A549 (cell line): ENCODE measurements around the gene NKAIN4. TPM values are rescaled to one million over a fixed set of nuclear protein-coding genes. Genes with fewer than 3 reads are reported as not detected.

Source experiments
- ATAC-seq, 2 experiments: fragments of 200-7000 bp in 1 of 2; fragments of >200 bp in 1 of 2; cut with Nextera tagmentation in 1 of 2; cut with Tn5 transposase in 1 of 2; 3 replicates each; pipeline versions ENCODE4 v1.8.0 to v1.9.1; 2018 to 2020; ENCODE audit warnings: mild to moderate bottlenecking in 1 of 2, moderate library complexity in 1 of 2
- CTCF ChIA-PET: fragments of 300-600 bp; sonication (Branson Sonifier 250); formaldehyde crosslinking; extraction: SDS; loops from one replicate; lab custom pipeline; 2021; ENCODE audit warnings: antibody characterized with exemption, inconsistent platforms; lab: Yijun Ruan, JAX
- POLR2A ChIA-PET: fragments of 350-600 bp; formaldehyde crosslinking; extraction: SDS; loops from one replicate; lab custom pipeline; 2021; ENCODE audit warnings: antibody characterized with exemption, inconsistent platforms; lab: Yijun Ruan, JAX
- DNase-seq, 2 experiments: peaks; one replicate each; pipeline versions ENCODE4 v3.0.0 to v3.0.0-alpha.2; 2011 to 2016; ENCODE audit warnings: low read depth in 1 of 2, low spot score in 1 of 2
- FAIRE-seq: peaks from 2 replicates; lab custom pipeline; 2011; peaks lifted over from hg19 to GRCh38; lab: Jason Lieb, UNC
- H3K27ac ChIP-seq, 2 experiments: fragments of >200 bp; sonication (Bioruptor Twin); formaldehyde crosslinking; 3 replicates each; pipeline ENCODE4 v1.5.1; 2016 to 2017
- H3K4me1 ChIP-seq: fragments of >200 bp; sonication (Bioruptor Twin); formaldehyde crosslinking; 3 replicates; pipeline ENCODE4 v1.6.1; 2016
- H3K4me2 ChIP-seq: fragments of >200 bp; sonication (Bioruptor Twin); formaldehyde crosslinking; 3 replicates; pipeline ENCODE4 v1.6.1; 2016
- H3K4me3 ChIP-seq: fragments of >200 bp; sonication (Bioruptor Twin); formaldehyde crosslinking; 3 replicates; pipeline ENCODE4 v1.5.1; 2016
- H3K9me3 ChIP-seq: fragments of >200 bp; sonication (Bioruptor Twin); formaldehyde crosslinking; 3 replicates; pipeline ENCODE4 v1.6.1; 2016
- BHLHE40 ChIP-seq: IDR thresholded peaks from 2 replicates; pipeline ENCODE4 v1.6.1; 2012; ENCODE audit warnings: low read depth, low read length, inconsistent platforms
- CTCF ChIP-seq: fragments of >200 bp; sonication (Bioruptor Twin); formaldehyde crosslinking; IDR thresholded peaks from 3 replicates; pipeline ENCODE4 v1.5.1; 2016
- EHF ChIP-seq: fragments of 250-450 bp; sonication (Bioruptor Pico); IDR thresholded peaks from 2 replicates; pipeline ENCODE4 v1.5.0; 2020; ENCODE audit warnings: mild to moderate bottlenecking
- EHMT2 ChIP-seq: fragments of 200-600 bp; sonication (generic); IDR thresholded peaks from 2 replicates; pipeline ENCODE4 v1.6.1; 2016; ENCODE audit warnings: antibody characterized with exemption, low read depth, mild to moderate bottlenecking, moderate library complexity
- EP300 ChIP-seq, 2 experiments: fragments of >200 bp; sonication (Bioruptor Twin); formaldehyde crosslinking; IDR thresholded peaks; 2 replicates in 1 of 2; 3 replicates in 1 of 2; pipeline ENCODE4 v1.6.1; 2016 to 2017
- FOSB ChIP-seq: fragments of 250-450 bp; sonication (Bioruptor Pico); IDR thresholded peaks from 2 replicates; pipeline ENCODE4 v1.5.0; 2020; ENCODE audit warnings: mild to moderate bottlenecking, moderate library complexity
- FOXS1 ChIP-seq: fragments of 250-450 bp; sonication (Bioruptor Pico); IDR thresholded peaks from 2 replicates; pipeline ENCODE4 v1.5.0; 2020; ENCODE audit warnings: mild to moderate bottlenecking, moderate library complexity
- HDAC2 ChIP-seq: fragments of 200-600 bp; sonication (generic); IDR thresholded peaks from 2 replicates; pipeline ENCODE4 v1.6.1; 2016
- HEYL ChIP-seq: fragments of 250-450 bp; sonication (Bioruptor Pico); IDR thresholded peaks from 2 replicates; pipeline ENCODE4 v1.8.0; 2021; ENCODE audit warnings: mild to moderate bottlenecking, moderate library complexity
- HOXA7 ChIP-seq: fragments of 250-450 bp; sonication (Bioruptor Pico); IDR thresholded peaks from 2 replicates; pipeline ENCODE4 v1.5.0; 2020; ENCODE audit warnings: mild to moderate bottlenecking, moderate library complexity
- HOXB13 ChIP-seq: fragments of 250-450 bp; sonication (Bioruptor Pico); IDR thresholded peaks from 2 replicates; pipeline ENCODE4 v1.5.0; 2020; ENCODE audit warnings: low read depth, mild to moderate bottlenecking, moderate library complexity
- HOXB5 ChIP-seq: fragments of 250-450 bp; sonication (Bioruptor Pico); IDR thresholded peaks from 2 replicates; pipeline ENCODE4 v1.5.0; 2020; ENCODE audit warnings: mild to moderate bottlenecking, moderate library complexity
- JUN ChIP-seq, 2 experiments: fragments of >200 bp; sonication (Bioruptor Twin); formaldehyde crosslinking; IDR thresholded peaks; 2 replicates in 1 of 2; 3 replicates in 1 of 2; pipeline ENCODE4 v1.6.1; 2016 to 2017
- KDM5A ChIP-seq: fragments of 200-600 bp; sonication (generic); IDR thresholded peaks from 2 replicates; pipeline ENCODE4 v1.6.1; 2016; ENCODE audit warnings: antibody characterized with exemption, mild to moderate bottlenecking
- MYC ChIP-seq: IDR thresholded peaks from 2 replicates; pipeline ENCODE4 v1.6.1; 2012; ENCODE audit warnings: mild to moderate bottlenecking, inconsistent platforms, low read length, improper control_type of control experiment, borderline replicate concordance
- POLR2A ChIP-seq: IDR thresholded peaks from 2 replicates; pipeline ENCODE4 v1.6.1; 2012; ENCODE audit warnings: mild to moderate bottlenecking, low read length
- RAD21 ChIP-seq, 2 experiments: fragments of >200 bp in 1 of 2; sonication (Bioruptor Twin) in 1 of 2; formaldehyde crosslinking in 1 of 2; IDR thresholded peaks in 1 of 2; conservative IDR thresholded peaks in 1 of 2; 2 replicates in 1 of 2; 3 replicates in 1 of 2; pipeline ENCODE4 v1.6.1; 2012 to 2018; ENCODE audit warnings: inconsistent platforms in 1 of 2
- RNF2 ChIP-seq: fragments of 200-600 bp; sonication (generic); IDR thresholded peaks from 2 replicates; pipeline ENCODE4 v1.6.1; 2016; ENCODE audit warnings: low read depth, mild to moderate bottlenecking, antibody characterized with exemption, moderate library complexity, borderline replicate concordance
- SMC3 ChIP-seq: fragments of >200 bp; sonication (Bioruptor Twin); formaldehyde crosslinking; IDR thresholded peaks from 3 replicates; pipeline ENCODE4 v1.6.1; 2018; ENCODE audit warnings: inconsistent platforms
- SREBF2 ChIP-seq: fragments of 450-650 bp; IDR thresholded peaks from 2 replicates; pipeline ENCODE4 v1.6.1; 2014; ENCODE audit warnings: mild to moderate bottlenecking, moderate library complexity
- USF2 ChIP-seq: fragments of 450-650 bp; IDR thresholded peaks from 2 replicates; pipeline ENCODE4 v1.6.1; 2014; ENCODE audit warnings: antibody characterized with exemption
- ZFP36 ChIP-seq: fragments of 450-650 bp; IDR thresholded peaks from 2 replicates; pipeline ENCODE4 v1.6.1; 2014; ENCODE audit warnings: borderline replicate concordance; ENCODE audit not compliant: partially characterized antibody
- ZNF302 ChIP-seq: fragments of 250-450 bp; sonication (Bioruptor Pico); IDR thresholded peaks from 2 replicates; pipeline ENCODE4 v1.9.0; 2021; ENCODE audit warnings: inconsistent platforms, mild to moderate bottlenecking, moderate library complexity
- WGBS: methylation state at CpG from one replicate; pipeline ENCODE4 v1.1.6; 2017; ENCODE audit errors: missing lambda C conversion rate; 5-methylcytosine and 5-hydroxymethylcytosine counted together
- polyA plus RNA-seq, 4 experiments: library from polyadenylated mRNA; depleted of rRNA in 3 of 4; stranded (reverse); fragments of >200 nt; fragmentation: RNase III in 1 of 4; extraction: RNeasy Plus Mini Kit Qiagen cat#74134 plus additional on column Dnase treatment in 1 of 4; gene quantifications; 2 replicates in 3 of 4; 3 replicates in 1 of 4; pipeline ENCODE4 v1.2.3, GENCODE V29; 2011 to 2017

NKAIN4 gene
- polyA plus RNA-seq, 2 of the 4 experiments (the other 2 are of a cell fraction), result 5.8 to 9.7 TPM

DNA sequence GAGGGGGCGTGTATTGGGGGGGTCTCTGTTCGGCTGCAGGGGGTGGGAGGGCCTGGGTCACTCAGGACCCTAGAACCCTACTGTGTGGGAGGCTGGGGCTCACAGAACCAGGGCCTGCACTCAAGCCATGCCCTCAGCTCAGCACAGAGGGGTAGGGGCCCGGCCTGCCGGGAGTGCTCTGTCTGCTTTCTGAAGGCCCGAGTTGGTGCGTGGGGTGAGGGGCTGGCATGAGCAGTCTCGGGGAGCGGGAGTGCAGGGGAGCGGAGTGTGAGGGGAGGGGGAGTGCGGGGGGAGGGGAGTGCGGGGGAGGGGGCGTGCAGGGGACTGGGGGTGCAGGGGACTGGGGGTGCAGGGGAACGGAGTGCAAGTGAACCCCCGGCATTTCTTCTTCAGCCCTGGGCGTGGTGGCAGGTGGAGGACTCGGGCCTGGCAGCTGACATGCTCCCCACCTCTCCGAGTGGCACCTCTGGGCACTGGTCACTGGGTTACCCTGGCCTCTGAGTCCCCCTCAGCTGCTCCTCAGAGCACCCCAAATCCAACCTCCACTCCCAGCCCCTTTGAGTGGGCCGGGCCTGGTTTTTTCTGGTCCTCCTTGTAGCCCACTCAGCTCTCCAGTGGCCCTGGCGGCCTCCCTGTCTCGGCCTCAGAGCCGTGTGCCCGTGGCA, 39.7 kb upstream of the NKAIN4 start:
- CTCF ChIA-PET, result interaction anchor here (0.8 to 30.4 kb wide), 7 partner anchors 13 to 238 kb away, joined by 3 to 401 read pairs (median 6); no protein-coding TSS in a partner anchor

DNA sequence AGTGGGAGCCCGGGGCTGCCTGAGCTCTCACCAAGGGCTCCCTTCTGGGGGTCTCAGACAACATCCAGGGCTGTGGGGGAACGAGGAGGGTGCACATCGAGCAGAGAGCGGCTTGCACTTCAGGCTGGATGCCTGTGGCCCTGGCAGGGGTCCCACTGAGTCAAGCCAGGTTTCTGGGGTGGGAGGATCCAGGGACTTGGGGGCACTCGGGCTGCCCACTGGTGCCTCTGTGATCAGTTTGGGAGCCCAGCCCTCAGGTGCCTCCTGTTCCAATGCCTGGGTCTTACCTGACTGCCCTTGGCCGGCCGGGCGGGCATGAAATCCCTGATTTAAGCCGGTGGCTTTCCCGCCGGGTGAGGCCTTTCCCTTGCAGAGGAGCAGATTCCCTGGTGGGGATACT, 39.2 kb upstream of the NKAIN4 start:
- ChIA-PET POLR2A (no interaction called here), CTCF (interaction anchor here (2.1 to 30.4 kb wide), 3 partner anchors 13 to 68 kb away, joined by 7 to 401 read pairs (median 31); no protein-coding TSS in a partner anchor)
- no peak for ATAC-seq
- H3K4me2 ChIP-seq, result no peak overlapping the region
- no peaks in the 10 kb centered on the region for H3K9me3 ChIP-seq
- TF ChIP-seq EHMT2 (no peak), JUN (IDR thresholded peaks at IDR 0.05) (no peak), BHLHE40 (no peak), USF2 (no peak), SREBF2 (no peak)
- H3K4me1 ChIP-seq, result peaks cover 23% of the 10 kb centered on the region; the same call in 2 of the 3 replicates
- FAIRE-seq, result no peak
- DNase-seq, result no peak
- no peak overlapping the region for H3K4me3 ChIP-seq
- 74% methylated on average over 7 of the region's 11 CpGs for WGBS
- H3K27ac ChIP-seq, result peak overlapping the region in 1 of 2 experiments; percentile 77; a peak in 2 of 6 replicates

More for the DNA sequence above, 39.7 kb upstream of the NKAIN4 start:
- ATAC-seq (no peak), DNase-seq (no peak), FAIRE-seq (no peak)
- Histone ChIP-seq H3K9me3 (no peaks in the 10 kb centered on the region), H3K4me1 (peaks cover 23% of the 10 kb centered on the region; the same call in 2 of the 3 replicates), H3K27ac (peak overlapping the region in 1 of 2 experiments; percentile 77; a peak in 2 of 6 replicates), H3K4me3 (no peak overlapping the region), H3K4me2 (no peak overlapping the region)
- 88% methylated on average over 7 of the region's 22 CpGs for WGBS
- POLR2A ChIA-PET, result no interaction called here
- no peak for TF ChIP-seq EHF (CRISPR knock-in tag)
- TF ChIP-seq, all 56 proteins: peak for 0

DNA sequence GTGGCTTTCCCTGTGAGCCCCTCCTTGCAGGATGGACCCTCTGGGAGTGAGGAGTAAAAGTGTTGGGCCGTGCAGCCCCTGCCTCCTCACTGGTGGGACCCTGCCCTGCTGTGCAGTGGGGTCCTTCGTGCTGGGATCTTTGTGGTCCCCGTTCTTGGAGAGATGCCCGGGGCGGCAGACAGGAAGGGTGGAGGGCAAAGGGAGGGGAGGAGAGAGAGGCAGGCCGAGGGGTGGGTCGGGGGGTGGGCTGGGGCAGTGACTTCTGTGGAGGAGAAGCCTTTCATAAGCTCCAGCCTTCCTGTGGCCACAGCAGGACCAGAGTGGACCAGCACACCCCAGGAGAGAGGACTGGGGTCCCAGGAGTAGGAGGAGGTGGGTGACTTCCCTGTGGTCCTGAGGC, 38.6 kb upstream of the NKAIN4 start, which contains the start of gene COL20A1:
Gene COL20A1 (plus strand): TSS at position 283 of the 400 bp plus-strand sequence. CDS start 1,922 bp downstream, outside the sequence.
- DNase-seq (no peak), FAIRE-seq (no peak), ATAC-seq (no peak)
- Histone ChIP-seq H3K4me2 (no peak within 1 kb of the TSS), H3K27ac (peak within 1 kb of the TSS in 1 of 2 experiments; percentile 77; a peak in 2 of 6 replicates), H3K4me1 (peaks cover 23% of the 10 kb centered on the region; the same call in 2 of the 3 replicates), H3K4me3 (no peak within 1 kb of the TSS), H3K9me3 (no peaks in the 10 kb centered on the region)
- ChIA-PET POLR2A (no interaction called here), CTCF (interaction anchor here (3.3 to 30.4 kb wide), 3 partner anchors 11 to 67 kb away, joined by 31 to 401 read pairs (median 51); no protein-coding TSS in a partner anchor)
- 58% methylated on average over 2 of the region's 7 CpGs for WGBS
- TF ChIP-seq HOXB13, result no peak
- no peak for TF ChIP-seq HDAC2
- TF ChIP-seq SMC3, result no peak
- TF ChIP-seq EP300 (IDR thresholded peaks at IDR 0.05), result no peak
- no peak for TF ChIP-seq KDM5A
- TF ChIP-seq SREBF2, result no peak
- TF ChIP-seq POLR2A, result no peak

GRCh38 chr20:63292292-63292701, 38.0 kb upstream of the NKAIN4 start:
- ChIA-PET POLR2A (no interaction called here), CTCF (interaction anchor here (0.9 to 30.4 kb wide), 10 partner anchors 11 to 111 kb away, joined by 3 to 401 read pairs (median 10); no protein-coding TSS in a partner anchor)
- FAIRE-seq, result no peak
- no peak overlapping the region for H3K4me3 ChIP-seq
- DNase-seq, result no peak
- peak overlapping the region in 1 of 2 experiments; percentile 77; a peak in 2 of 6 replicates for H3K27ac ChIP-seq
- H3K4me1 ChIP-seq, result peaks cover 23% of the 10 kb centered on the region; the same call in 2 of the 3 replicates
- ATAC-seq, result no peak
- TF ChIP-seq FOXS1 (CRISPR knock-in tag) (no peak), CTCF (no peak), FOSB (CRISPR knock-in tag) (no peak), EHF (CRISPR knock-in tag) (no peak), SMC3 (no peak), HEYL (no peak), RNF2 (no peak), HOXB5 (CRISPR knock-in tag) (no peak), EHMT2 (no peak), HOXA7 (CRISPR knock-in tag) (no peak), ZFP36 (no peak), RAD21 (conservative IDR thresholded peaks at IDR 0.05 in 1 of 2, IDR thresholded peaks at IDR 0.05 in 1 of 2) (no peak), USF2 (no peak), ZNF302 (no peak), JUN (IDR thresholded peaks at IDR 0.05) (no peak), MYC (no peak)
- H3K4me2 ChIP-seq, result no peak overlapping the region
- no peaks in the 10 kb centered on the region for H3K9me3 ChIP-seq
- WGBS, result 86% methylated on average over 10 of the region's 16 CpGs
